SH-SY5Y (cell line): ENCODE data around the gene SAMD4B.

Experiments used
- GATA2 ChIP-seq: IDR thresholded peaks from 2 replicates; pipeline ENCODE4 v1.6.1; 2011; ENCODE audit warnings: mild to moderate bottlenecking, low read depth, low read length
- GATA3 ChIP-seq: IDR thresholded peaks from 2 replicates; pipeline ENCODE4 v1.6.1; 2011; ENCODE audit warnings: low read depth, mild to moderate bottlenecking, low read length, moderate library complexity

DNA sequence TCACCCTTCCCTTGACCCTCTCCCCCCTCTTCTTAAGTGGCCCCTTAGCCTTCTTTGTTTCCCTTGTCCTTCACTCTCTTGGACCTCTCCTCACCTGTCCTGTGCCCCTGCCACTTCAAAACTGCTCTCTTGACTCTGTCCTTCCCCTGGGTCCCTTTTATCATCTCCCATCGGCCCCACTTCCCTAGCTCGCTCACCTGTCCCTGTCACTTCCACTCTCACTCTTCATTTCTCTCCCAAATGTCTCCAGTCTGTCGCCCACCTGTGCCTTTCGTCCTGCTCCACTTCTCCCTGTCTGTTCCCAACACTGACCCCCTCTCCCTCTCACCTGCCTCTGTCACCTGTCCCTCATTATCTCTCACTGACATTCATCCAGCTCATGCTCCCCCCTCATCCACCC, 45.3 kb upstream of the SAMD4B start:
- TF ChIP-seq GATA2, result no peak
- no peak for TF ChIP-seq GATA3
